ENCODE results near the gene TOGARAM1.

The TOGARAM1 gene

DNA sequence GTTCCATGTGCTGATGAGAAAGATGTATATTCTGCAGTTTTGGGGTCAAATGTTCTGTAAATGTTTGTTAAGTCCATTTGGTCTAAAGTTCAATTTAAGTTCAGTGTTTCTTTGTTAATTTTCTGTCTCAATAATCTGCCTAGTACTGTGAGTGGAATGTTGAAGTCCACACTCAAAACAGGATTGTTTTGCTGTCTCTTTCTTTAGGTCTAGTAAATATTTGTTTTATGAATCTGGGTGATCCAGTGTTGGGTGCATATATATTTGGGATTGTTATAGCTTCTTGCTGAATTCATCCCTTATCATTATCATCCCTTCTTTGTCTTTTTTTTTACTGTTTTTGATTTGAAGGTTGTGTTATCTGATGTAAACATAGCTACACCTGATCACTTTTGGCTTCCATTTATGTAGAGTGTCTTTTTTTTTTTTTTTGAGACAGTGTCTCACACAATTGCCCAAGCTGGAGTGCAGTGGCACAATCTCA lies 95.9 kb downstream of the TOGARAM1 start:
- no peak for DNase-seq (ENCODE audit: low read depth)
- TF ChIP-seq, protein P1, sequence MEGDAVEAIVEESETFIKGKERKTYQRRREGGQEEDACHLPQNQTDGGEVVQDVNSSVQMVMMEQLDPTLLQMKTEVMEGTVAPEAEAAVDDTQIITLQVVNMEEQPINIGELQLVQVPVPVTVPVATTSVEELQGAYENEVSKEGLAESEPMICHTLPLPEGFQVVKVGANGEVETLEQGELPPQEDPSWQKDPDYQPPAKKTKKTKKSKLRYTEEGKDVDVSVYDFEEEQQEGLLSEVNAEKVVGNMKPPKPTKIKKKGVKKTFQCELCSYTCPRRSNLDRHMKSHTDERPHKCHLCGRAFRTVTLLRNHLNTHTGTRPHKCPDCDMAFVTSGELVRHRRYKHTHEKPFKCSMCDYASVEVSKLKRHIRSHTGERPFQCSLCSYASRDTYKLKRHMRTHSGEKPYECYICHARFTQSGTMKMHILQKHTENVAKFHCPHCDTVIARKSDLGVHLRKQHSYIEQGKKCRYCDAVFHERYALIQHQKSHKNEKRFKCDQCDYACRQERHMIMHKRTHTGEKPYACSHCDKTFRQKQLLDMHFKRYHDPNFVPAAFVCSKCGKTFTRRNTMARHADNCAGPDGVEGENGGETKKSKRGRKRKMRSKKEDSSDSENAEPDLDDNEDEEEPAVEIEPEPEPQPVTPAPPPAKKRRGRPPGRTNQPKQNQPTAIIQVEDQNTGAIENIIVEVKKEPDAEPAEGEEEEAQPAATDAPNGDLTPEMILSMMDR (conservative IDR thresholded peaks at IDR 0.05; ENCODE audit: low read length) = no peak
- no peak overlapping the region for H3K4me3 ChIP-seq (ENCODE audit: low read length)

DNA sequence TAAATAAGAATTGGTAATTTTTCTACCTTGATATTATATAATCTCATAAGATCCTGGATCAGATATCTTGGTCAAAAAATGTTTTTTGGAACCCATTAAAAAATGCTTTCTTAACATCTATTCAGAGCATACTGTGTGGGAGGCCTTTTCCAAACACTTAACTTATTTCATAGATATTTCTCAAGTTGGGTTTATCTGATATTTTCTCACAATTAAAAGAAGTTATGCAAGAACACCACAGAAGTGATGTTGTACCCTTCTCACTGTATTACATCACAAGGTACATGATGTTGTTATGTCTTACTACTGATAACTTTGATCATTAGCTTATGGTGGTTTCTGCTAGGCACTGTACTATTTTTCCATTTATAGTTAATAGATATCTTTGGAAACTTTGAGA lies 98.6 kb downstream of the TOGARAM1 start:
- DNase-seq (ENCODE audit: low read depth) = no peak
- TF ChIP-seq, protein P1 (conservative IDR thresholded peaks at IDR 0.05; ENCODE audit: low read length) = no peak

DNA sequence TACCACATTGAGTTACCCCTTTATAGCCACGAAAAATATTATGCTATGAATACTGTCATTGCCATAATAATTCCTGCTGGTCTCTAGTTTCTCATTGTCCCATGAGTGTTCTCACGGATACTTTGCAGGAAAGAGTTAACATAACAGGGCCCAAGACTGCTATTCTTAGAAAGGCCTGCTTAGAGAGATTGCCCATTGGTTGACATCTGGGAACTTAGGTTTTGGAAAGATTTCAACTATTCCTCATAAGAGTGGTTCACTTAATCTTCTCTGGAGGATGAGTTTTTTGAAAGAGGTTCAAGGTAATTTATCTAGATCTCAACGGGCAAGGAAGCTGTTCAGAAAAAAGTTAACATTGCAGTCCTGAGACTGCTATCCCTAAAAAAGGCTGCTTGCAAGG lies 103.5 kb downstream of the TOGARAM1 start:
- peak; percentile 6 for DNase-seq (ENCODE audit: low read depth)
- TF ChIP-seq, protein P1 (conservative IDR thresholded peaks at IDR 0.05; ENCODE audit: low read length) = no peak
- no peak overlapping the region for H3K4me3 ChIP-seq (ENCODE audit: low read length)

More for the DNA sequence above, 98.6 kb downstream of the TOGARAM1 start:
- H3K4me3 ChIP-seq (ENCODE audit: low read length) = no peak overlapping the region

DNA sequence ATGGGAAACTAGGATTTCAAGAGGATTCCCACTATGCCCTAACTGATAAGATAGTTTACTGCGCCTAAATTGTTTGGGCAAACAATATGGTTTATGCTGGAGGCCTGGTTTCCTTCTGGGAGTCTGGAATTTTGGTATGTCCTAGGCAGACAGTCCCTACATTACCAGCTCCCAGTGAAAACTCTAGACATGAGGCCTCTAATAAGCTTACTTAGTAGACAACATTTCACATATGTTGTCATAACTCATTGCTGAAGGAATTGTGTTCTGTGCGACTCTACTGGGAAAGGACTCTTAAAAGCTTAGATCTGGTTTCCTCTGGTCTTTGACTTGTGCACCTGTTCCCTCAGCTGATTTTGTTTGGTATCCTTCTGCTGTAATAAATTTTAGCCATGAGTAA lies 104.0 kb downstream of the TOGARAM1 start:
- TF ChIP-seq, protein P1 (conservative IDR thresholded peaks at IDR 0.05; ENCODE audit: low read length) = no peak
- DNase-seq (ENCODE audit: low read depth) = no peak
- no peak overlapping the region for H3K4me3 ChIP-seq (ENCODE audit: low read length)

DNA sequence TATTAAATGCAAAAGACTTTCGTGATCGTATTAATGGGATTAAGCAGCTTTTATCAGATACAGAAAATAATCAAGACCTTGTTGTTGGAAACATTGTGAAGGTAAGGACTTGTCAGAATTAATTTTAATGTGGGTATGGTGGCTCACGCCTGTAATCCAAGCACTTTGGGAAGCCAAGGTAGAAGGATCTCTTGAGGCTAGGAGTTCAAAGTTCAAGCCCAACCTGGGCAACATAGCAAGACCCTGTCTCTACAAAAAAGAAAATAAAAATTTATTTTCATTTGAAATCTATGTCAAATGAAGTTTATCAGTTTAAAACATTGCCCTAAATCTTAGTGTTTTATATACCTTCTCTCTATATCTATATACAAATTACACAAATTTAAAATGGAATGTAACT lies 104.7 kb downstream of the TOGARAM1 start:
- no peak overlapping the region for H3K4me3 ChIP-seq (ENCODE audit: low read length)
- no peak for DNase-seq (ENCODE audit: low read depth)
- TF ChIP-seq, protein P1 (conservative IDR thresholded peaks at IDR 0.05; ENCODE audit: low read length) = no peak

DNA sequence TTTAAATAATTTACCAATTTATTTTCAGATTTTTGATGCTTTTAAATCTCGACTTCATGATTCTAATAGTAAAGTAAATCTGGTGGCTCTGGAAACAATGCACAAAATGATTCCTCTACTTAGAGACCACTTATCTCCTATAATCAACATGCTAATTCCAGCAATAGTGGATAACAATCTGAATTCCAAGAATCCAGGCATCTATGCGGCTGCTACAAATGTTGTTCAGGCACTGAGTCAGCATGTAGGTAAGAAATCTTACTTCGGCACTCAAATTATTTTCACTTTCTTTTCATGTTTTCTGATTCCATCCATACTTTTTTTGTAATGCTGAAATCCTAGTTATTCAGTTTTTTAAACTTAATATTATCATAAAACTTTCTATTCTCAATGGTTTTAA lies 106.4 kb downstream of the TOGARAM1 start:
- DNase-seq (ENCODE audit: low read depth) = no peak
- H3K4me3 ChIP-seq (ENCODE audit: low read length) = no peak overlapping the region
- TF ChIP-seq, protein P1 (conservative IDR thresholded peaks at IDR 0.05; ENCODE audit: low read length) = no peak

DNA sequence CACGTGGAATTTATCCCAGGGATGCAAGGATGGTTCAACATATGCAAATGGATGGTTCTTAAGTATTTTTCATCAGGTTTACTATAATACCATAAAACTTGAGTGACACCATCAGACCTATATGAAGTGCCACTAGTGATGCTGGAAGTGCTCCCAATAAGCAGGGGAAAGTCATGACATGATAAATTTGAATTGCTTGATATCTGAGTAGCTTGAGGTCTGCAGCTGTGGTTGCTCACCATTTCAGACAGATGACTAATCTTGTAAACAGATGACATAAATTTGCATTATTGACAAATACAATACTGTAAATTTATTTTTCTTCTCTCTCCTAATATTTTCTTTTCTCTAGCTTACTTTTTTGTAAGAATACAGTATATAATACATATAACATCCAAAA lies 108.2 kb downstream of the TOGARAM1 start:
- TF ChIP-seq, protein P1 (conservative IDR thresholded peaks at IDR 0.05; ENCODE audit: low read length) = no peak
- no peak overlapping the region for H3K4me3 ChIP-seq (ENCODE audit: low read length)
- DNase-seq (ENCODE audit: low read depth) = no peak
